ENCODE measurements around the gene CCDC88A.
"Not testable (repeated sequence)": the region's sequence is repeated elsewhere in the genome, so short reads cannot be mapped to it uniquely, and the experiment has no call there.

CCDC88A gene

DNA sequence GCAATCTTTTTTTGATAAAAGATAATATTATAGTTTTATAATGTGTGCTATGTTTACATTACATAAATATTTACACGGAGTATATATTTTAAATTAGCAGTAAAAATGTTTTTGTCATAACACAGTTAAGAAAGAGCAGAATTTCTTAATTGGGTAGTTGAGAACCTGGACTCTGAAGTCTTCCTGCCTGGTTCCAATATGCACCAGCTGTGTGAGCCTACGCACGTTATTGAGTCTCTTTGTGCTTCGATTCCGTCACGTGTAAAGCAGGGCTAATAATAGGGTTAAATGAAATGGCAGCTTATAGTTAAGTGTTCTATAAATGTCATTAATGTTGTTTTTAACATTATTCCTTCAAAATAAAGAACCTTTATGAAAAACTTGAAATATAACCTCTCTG is 1.2 kb upstream of the CCDC88A start:
- no peak for DNase-seq

DNA sequence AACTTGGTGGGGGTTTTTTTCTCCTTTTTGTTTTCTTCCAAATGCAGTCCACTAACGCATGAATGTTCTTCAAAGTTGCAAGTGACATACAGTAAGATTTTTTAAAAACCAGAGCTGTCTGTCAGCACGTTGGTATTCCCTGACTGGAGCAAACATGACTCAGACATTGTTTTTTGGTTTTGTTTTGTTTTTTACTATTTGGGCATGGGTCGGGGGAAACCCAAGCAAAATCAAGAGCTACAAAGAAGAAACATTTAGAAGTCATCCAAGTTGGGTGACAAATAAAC is 726 bp upstream of the CCDC88A start:
- DNase-seq: no peak

- no peak for DNase-seq
Measured at GRCh38 chr2:55419233-55419678, 400 bp downstream of the CCDC88A start.

DNA sequence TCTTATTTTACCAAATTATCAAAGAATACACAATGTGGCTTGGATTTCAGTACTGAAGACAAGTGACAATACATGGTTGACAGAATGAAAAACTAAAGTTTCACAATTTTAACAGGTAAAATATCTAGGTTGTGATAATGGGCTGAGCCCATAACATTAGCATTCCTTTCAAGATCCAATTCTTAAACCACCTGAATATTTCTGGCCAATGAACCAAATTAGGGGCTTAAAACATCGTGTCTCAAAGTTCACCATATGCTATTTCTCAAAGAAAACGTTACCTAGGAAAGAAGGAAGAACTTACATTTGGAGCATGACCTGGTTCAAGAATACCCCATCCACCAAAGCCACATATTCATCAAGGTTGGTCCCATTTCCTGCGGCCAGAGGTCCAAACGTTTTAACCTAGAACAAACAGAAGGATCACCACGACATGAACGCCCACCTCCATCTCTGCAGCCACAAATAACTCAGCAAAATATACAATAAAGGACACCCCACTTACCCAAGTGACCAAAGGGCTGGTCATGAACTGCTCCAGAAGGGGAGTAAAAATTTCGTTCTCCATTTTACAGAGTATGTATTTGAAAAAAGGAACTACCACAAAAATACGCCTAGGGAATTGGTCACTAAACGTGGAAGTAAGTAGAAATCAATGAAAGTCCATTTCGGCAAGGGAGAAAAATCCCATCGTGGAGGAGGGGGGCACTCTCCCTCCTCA is 984 bp downstream of the CCDC88A start:
- no peak for DNase-seq

- DNase-seq: no peak
Measured at GRCh38 chr2:55418072-55418471, 1.6 kb downstream of the CCDC88A start.

DNA sequence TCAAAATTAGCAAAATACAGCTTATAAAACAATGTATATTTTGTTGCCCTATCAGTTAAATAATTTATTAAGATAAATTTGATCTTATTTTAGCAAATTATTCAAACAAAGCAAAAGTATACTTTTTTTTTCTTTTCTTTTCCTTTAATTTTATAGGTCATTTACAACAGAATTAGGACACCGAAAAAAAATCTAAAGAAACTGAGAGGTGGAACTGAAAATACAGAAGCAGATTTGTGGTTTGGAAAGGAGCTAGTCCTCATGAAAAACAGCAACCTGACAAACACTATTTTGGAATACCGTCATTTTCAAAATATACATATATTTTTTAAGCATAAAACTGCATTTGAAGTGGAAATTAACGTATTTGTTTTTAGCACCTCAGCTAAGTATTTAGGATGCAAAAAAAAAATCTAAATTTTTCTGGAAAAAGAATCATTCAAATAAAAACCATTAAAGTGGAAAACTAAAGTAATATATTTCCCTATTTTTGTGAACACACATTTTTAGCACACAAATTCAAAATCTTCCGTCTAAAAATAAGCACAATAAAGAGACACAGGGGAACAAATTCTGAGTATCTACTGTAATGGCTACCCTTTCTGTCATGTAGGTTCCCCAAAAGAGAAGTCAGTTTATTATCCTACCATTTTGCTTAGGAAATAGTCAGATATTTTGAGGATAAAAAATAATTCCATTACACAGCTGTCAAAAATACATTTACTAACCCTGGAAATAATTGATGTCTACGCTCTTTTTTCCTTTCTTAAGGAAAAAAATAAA is 2.7 kb downstream of the CCDC88A start:
- DNase-seq: no peak

DNA sequence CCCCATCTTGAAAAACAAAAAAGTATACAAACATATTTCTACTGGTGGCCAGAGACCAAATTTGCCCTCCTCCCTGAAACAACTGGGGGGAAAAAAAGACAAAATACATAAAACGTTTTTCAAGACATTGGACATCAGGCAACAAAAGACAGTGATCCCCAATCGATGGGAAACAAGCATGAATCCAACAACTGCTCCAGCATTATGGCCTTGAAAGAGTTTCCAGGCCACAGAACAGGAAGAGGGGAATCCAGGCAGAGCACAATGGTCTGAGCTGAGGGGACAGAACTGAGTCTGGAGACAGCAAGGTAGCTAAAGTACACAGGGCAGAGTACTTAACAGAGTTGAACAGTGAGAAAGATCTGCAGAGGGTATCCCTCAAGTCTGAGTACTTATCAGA is 4.4 kb downstream of the CCDC88A start:
- DNase-seq: no peak

GRCh38 chr2:55408918-55409868 is 10.5 kb downstream of the CCDC88A start:
- DNase-seq: no peak

GRCh38 chr2:55408098-55408882 is 11.4 kb downstream of the CCDC88A start:
- no peak for DNase-seq

DNA sequence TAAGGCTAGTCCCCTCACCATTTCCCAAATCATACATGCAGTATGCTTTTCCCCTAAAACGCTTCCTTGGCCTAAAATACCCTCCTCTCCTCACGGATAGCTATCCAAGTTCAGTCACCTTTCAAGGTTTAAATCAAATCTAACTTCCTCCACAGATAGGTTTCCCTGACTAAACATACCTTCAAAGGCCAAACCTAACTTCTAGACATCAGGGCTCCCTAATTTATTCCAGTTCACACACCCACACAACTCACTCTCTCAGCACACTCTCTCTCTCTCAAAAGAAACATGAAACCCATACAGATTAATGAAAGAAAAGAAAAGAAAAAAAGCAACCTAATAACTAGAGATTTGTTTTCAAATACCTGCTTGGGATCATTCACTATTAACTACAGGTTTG is 14.5 kb downstream of the CCDC88A start:
- DNase-seq: no peak

DNA sequence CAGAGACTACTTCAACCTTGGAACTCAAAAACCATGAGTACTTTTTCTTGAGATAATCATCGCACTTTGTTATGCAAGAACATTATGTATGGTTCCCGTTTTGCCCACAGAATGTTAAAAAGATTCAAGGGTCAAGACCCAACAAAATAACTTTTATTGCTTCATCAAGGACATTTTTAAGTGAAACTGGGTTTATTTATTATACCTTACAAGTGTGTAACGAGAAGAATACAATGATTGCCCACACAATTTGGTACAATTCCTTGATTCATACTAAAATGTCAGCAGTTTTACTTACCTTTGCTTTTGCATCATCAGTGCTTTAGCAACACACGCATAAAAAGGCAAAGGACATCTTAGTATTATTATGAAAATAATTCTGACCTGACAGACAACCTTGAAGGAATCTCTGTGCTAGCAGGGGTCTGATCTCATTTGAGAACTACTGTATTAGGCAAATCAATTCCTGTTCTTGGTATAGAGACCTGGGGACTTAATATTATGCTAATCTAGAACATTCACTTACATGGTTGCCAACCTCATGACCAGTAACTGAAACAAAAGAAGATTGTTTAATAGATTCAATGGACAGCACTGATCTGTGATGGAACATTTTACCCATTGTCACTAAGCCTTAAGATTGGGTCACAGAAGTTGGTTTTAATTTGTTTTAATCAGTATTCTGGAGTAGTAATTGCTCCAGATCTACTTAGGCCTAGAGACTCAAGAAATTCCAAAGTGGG is 16.2 kb downstream of the CCDC88A start:
- no peak for DNase-seq

GRCh38 chr2:55401124-55401523 is 18.5 kb downstream of the CCDC88A start:
- no peak for DNase-seq

DNA sequence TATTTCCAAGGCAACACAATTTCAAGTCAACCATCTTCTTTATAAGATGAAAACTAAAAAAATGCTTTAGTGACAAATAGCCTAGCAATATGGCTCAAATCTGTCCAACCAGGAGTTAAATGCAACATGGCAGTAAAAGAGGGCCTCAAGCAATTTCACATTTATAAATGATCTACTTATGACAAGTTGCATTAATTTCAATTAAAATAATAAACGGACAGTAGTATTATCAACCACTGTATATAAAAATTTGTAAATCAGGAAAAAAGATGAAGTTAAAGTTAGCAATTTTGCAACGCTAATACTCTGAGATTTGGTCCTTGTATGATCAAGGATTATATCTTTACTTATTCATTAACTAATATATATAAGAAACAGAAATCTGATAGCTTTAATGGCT is 19.3 kb downstream of the CCDC88A start:
- no peak for DNase-seq

DNA sequence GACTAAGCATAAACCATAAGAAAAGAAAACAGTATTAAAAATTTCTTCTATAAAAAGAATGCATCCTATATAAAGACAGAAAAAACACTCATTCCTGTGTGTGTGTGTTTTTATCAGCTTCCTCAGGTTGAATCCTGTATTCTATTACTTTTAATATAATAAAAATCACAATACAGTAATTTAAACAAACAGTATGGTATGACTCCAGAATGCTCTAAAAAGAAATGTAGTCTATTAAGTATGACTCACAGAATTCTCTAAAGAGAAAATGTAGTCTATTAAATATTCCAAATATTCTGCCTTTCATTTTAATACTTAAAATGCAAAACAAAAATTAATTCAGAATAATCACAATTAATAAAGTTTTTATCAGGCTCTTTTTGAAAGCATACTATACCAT is 19.8 kb downstream of the CCDC88A start:
- DNase-seq: no peak

- no peak for DNase-seq
Measured at GRCh38 chr2:55395724-55396605, 23.7 kb downstream of the CCDC88A start.

GRCh38 chr2:55391615-55392242 is 27.9 kb downstream of the CCDC88A start:
- DNase-seq: no peak

- DNase-seq: no peak
Measured at GRCh38 chr2:55391155-55391554, 28.5 kb downstream of the CCDC88A start.

GRCh38 chr2:55385516-55385915 is 34.1 kb downstream of the CCDC88A start:
- not testable (repeated sequence) for DNase-seq

GRCh38 chr2:55384786-55385185 is 34.9 kb downstream of the CCDC88A start:
- DNase-seq: no peak

GRCh38 chr2:55371376-55371775 is 48.3 kb downstream of the CCDC88A start:
- DNase-seq: no peak

Data from femur (tissue), 1 donor.